ENCODE data around the gene SLC27A3. TPM values are rescaled to one million over a fixed set of nuclear protein-coding genes. Genes with fewer than 3 reads are reported as not detected.

Gene SLC27A3
- total RNA-seq, 1 experiment from 2014 or later: 42.0 TPM

DNA sequence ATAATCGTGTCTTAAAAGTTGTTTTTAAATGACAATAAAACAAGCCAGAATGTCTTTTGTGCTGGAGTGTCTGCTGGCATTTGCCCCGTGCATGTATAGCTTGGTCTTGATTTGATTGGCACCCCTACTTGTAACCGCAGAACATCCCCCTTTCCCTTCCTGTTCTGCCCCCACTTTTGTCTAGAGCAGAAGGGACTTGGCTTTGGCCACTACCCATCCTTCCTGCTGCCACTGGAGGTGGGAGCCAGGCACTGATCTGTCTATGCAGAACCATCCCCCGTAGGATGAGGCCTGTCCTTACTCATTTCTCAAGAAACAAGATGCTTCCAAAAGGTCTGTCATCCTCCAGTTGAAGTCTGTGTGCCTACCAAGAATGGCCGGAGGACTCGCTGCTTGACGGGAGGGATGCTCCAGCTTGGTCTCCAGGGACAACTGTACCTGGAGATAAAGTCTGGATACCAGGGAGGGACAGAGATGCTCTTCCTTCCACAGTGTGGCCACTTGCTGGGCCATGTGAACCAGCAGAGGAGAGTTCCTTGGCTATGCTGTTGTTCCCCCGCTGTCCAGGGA, 1.1 kb upstream of the SLC27A3 start:
- no peak overlapping the region for H3K27ac ChIP-seq (ENCODE audit: insufficient read length, low read depth, low read length)

More for the DNA sequence above, 1.1 kb upstream of the SLC27A3 start:
- Histone ChIP-seq H3K14ac (ENCODE audit: insufficient read depth, low read length) (no peak overlapping the region), H3K4me1 (ENCODE audit: insufficient read depth, low read length) (peaks cover 5% of the 10 kb centered on the region; the same call in 1 of the 2 replicates), H2BK120ac (ENCODE audit: low read depth, low read length, poor library complexity, severe bottlenecking) (no peak overlapping the region), H2BK15ac (ENCODE audit: low read depth, low read length) (no peak overlapping the region), H2AK5ac (ENCODE audit: insufficient read length, low read length) (no peak overlapping the region), H3K9me3 (ENCODE audit: control insufficient read depth, low read depth, low read length) (no peaks in the 10 kb centered on the region), H3K27me3 (ENCODE audit: insufficient read depth, low read length) (no peaks in the 10 kb centered on the region), H3K4ac (ENCODE audit: low read depth, low read length) (no peak overlapping the region), H3K79me1 (ENCODE audit: insufficient read depth, low read depth, low read length, poor library complexity, severe bottlenecking) (no peaks in the 10 kb centered on the region), H3K23me2 (ENCODE audit: insufficient read length, low read depth, low read length, poor library complexity, severe bottlenecking) (peaks cover 10% of the 10 kb centered on the region), H2AFZ (ENCODE audit: low read length) (no peak overlapping the region), H3K9ac (ENCODE audit: extremely low read depth, insufficient read length, low read length) (no peak overlapping the region), H3K18ac (ENCODE audit: insufficient read length, low read depth, low read length) (no peak overlapping the region), H2BK20ac (ENCODE audit: low read depth, low read length, poor library complexity, severe bottlenecking) (no peak overlapping the region), H3K4me2 (ENCODE audit: insufficient read depth, insufficient read length, low read length) (no peak overlapping the region), H3T11ph (ENCODE audit: low read length) (no peak overlapping the region), H4K5ac (ENCODE audit: insufficient read length, low read depth, low read length) (no peak overlapping the region), H3K23ac (ENCODE audit: insufficient read length, low read depth, low read length) (no peak overlapping the region), H3K79me2 (ENCODE audit: insufficient read depth, low read length) (no peaks in the 10 kb centered on the region), H4K20me1 (ENCODE audit: control insufficient read depth, insufficient read depth, insufficient read length) (no peaks in the 10 kb centered on the region), H2BK12ac (ENCODE audit: insufficient read length, low read depth, low read length) (no peak overlapping the region), H2BK5ac (ENCODE audit: insufficient read length, low read length) (no peak overlapping the region), H4K91ac (ENCODE audit: insufficient read length, low read depth, low read length) (no peak overlapping the region), H4K8ac (replicated peaks; ENCODE audit: insufficient read length, low read depth, low read length) (no peak overlapping the region), H3K56ac (ENCODE audit: insufficient read length, low read depth, low read length) (no peak overlapping the region)
- no CpG with 5 or more reads among the region's 8 CpGs for WGBS (ENCODE audit: extremely low coverage, insufficient read length, low lambda C conversion rate)
- H3K9me3 Mint-ChIP-seq: no peaks in the 10 kb centered on the region
- TF ChIP-seq, protein P1, sequence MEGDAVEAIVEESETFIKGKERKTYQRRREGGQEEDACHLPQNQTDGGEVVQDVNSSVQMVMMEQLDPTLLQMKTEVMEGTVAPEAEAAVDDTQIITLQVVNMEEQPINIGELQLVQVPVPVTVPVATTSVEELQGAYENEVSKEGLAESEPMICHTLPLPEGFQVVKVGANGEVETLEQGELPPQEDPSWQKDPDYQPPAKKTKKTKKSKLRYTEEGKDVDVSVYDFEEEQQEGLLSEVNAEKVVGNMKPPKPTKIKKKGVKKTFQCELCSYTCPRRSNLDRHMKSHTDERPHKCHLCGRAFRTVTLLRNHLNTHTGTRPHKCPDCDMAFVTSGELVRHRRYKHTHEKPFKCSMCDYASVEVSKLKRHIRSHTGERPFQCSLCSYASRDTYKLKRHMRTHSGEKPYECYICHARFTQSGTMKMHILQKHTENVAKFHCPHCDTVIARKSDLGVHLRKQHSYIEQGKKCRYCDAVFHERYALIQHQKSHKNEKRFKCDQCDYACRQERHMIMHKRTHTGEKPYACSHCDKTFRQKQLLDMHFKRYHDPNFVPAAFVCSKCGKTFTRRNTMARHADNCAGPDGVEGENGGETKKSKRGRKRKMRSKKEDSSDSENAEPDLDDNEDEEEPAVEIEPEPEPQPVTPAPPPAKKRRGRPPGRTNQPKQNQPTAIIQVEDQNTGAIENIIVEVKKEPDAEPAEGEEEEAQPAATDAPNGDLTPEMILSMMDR (conservative IDR thresholded peaks at IDR 0.05): no peak
- peaks cover 21 to 64% (median 54%) of the 10 kb centered on the region in 3 experiments; a peak in 6 of 7 replicates for H3K36me3 Mint-ChIP-seq (ENCODE audit: insufficient read depth in 1 of 3, low read depth in 3 of 3)
- H3K4me3 Mint-ChIP-seq: peak overlapping the region; percentile 83 to 89
- no peaks in the 10 kb centered on the region for H3K27me3 Mint-ChIP-seq (ENCODE audit: low read depth)
- H3K27ac Mint-ChIP-seq: no peak overlapping the region; a peak in 1 of 7 replicates
- DNase-seq: no peak
- peaks cover 35 to 52% of the 10 kb centered on the region in 2 experiments for H3K4me1 Mint-ChIP-seq
